Measurements from ENCODE around the gene FBRSL1. TPM values are rescaled to one million over a fixed set of nuclear protein-coding genes. Genes with fewer than 3 reads are reported as not detected.

FBRSL1 gene
- total and polyA plus RNA-seq, 9 of the 15 experiments (the other 6 are each of a cell fraction or from before 2014, with no cell fraction given), result 0.24 to 129 (median 7.3) TPM

- no peak for TF ChIP-seq TSHZ1 (CRISPR knock-in tag; IDR thresholded peaks at IDR 0.05)
- TF ChIP-seq STAT6 (CRISPR knock-in tag; IDR thresholded peaks at IDR 0.05), result no peak
- no peak for TF ChIP-seq ZNF644 (tag; IDR thresholded peaks at IDR 0.05; ENCODE audit: low read depth)
Measured at GRCh38 chr12:132542661-132543060, 52.7 kb downstream of the FBRSL1 start (continued).
